ENCODE results near the gene IL22RA2. TPM values are rescaled to one million over a fixed set of nuclear protein-coding genes. Genes with fewer than 3 reads are reported as not detected.

The IL22RA2 gene
- total and polyA plus RNA-seq, 9 of the 15 experiments (the other 6 are each of a cell fraction or from before 2014, with no cell fraction given) = 0.03 TPM; not detected in 8

GRCh38 chr6:137165375-137166246 lies 7.8 kb downstream of the IL22RA2 start (continued):
- TF ChIP-seq ZNF592 (IDR thresholded peaks at IDR 0.05) (0 out of 2 replicates have a peak, but pooled peaks have one; percentile 19), FOXJ2 (tag; IDR thresholded peaks at IDR 0.05) (0 out of 2 replicates have a peak, but pooled peaks have one; percentile 20), NFATC3 (IDR thresholded peaks at IDR 0.05) (no peak), CREB5 (CRISPR knock-in tag; IDR thresholded peaks at IDR 0.05) (no peak), TRIM28 (IDR thresholded peaks at IDR 0.05) (no peak), RAD21 (CRISPR knock-in tag; conservative IDR thresholded peaks at IDR 0.05 in 1 of 2, IDR thresholded peaks at IDR 0.05 in 1 of 2) (peak; percentile 82 to 88; a peak in 3 of 4 replicates)
- TF ChIP-seq, protein P1, sequence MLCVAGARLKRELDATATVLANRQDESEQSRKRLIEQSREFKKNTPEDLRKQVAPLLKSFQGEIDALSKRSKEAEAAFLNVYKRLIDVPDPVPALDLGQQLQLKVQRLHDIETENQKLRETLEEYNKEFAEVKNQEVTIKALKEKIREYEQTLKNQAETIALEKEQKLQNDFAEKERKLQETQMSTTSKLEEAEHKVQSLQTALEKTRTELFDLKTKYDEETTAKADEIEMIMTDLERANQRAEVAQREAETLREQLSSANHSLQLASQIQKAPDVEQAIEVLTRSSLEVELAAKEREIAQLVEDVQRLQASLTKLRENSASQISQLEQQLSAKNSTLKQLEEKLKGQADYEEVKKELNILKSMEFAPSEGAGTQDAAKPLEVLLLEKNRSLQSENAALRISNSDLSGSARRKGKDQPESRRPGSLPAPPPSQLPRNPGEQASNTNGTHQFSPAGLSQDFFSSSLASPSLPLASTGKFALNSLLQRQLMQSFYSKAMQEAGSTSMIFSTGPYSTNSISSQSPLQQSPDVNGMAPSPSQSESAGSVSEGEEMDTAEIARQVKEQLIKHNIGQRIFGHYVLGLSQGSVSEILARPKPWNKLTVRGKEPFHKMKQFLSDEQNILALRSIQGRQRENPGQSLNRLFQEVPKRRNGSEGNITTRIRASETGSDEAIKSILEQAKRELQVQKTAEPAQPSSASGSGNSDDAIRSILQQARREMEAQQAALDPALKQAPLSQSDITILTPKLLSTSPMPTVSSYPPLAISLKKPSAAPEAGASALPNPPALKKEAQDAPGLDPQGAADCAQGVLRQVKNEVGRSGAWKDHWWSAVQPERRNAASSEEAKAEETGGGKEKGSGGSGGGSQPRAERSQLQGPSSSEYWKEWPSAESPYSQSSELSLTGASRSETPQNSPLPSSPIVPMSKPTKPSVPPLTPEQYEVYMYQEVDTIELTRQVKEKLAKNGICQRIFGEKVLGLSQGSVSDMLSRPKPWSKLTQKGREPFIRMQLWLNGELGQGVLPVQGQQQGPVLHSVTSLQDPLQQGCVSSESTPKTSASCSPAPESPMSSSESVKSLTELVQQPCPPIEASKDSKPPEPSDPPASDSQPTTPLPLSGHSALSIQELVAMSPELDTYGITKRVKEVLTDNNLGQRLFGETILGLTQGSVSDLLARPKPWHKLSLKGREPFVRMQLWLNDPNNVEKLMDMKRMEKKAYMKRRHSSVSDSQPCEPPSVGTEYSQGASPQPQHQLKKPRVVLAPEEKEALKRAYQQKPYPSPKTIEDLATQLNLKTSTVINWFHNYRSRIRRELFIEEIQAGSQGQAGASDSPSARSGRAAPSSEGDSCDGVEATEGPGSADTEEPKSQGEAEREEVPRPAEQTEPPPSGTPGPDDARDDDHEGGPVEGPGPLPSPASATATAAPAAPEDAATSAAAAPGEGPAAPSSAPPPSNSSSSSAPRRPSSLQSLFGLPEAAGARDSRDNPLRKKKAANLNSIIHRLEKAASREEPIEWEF (CRISPR knock-in tag; IDR thresholded peaks at IDR 0.05) = no peak
- TF ChIP-seq, protein P2, sequence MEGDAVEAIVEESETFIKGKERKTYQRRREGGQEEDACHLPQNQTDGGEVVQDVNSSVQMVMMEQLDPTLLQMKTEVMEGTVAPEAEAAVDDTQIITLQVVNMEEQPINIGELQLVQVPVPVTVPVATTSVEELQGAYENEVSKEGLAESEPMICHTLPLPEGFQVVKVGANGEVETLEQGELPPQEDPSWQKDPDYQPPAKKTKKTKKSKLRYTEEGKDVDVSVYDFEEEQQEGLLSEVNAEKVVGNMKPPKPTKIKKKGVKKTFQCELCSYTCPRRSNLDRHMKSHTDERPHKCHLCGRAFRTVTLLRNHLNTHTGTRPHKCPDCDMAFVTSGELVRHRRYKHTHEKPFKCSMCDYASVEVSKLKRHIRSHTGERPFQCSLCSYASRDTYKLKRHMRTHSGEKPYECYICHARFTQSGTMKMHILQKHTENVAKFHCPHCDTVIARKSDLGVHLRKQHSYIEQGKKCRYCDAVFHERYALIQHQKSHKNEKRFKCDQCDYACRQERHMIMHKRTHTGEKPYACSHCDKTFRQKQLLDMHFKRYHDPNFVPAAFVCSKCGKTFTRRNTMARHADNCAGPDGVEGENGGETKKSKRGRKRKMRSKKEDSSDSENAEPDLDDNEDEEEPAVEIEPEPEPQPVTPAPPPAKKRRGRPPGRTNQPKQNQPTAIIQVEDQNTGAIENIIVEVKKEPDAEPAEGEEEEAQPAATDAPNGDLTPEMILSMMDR (IDR thresholded peaks at IDR 0.05 in 2 of 3, conservative IDR thresholded peaks at IDR 0.05 in 1 of 3; ENCODE audit: insufficient read depth in 2 of 3, low read depth in 1 of 3, low read length in 3 of 3) = peak; percentile 71 to 75 (median 73)

Measured in K562 (cell line).